GM12865 (cell line): ENCODE results near the gene PLXDC2.

Experiments
- DNase-seq: peaks from one replicate; pipeline ENCODE4 v3.0.0; 2010; ENCODE audit warnings: low read depth
- H3K4me3 ChIP-seq: 2 replicates; pipeline ENCODE4 v1.5.1; 2011; ENCODE audit warnings: mild to moderate bottlenecking, low read depth, low read length, control low read depth
- TF ChIP-seq, protein P1 (sequence below): IDR thresholded peaks from 2 replicates; pipeline ENCODE4 v1.5.1; 2011; ENCODE audit warnings: low read length, control low read depth, low read depth, inconsistent platforms; ENCODE audit not compliant: insufficient read depth; ENCODE audit errors: missing control alignments

PLXDC2 gene

GRCh38 chr10:20132816-20133215 is 316.6 kb downstream of the PLXDC2 start:
- no peak overlapping the region for H3K4me3 ChIP-seq
- TF ChIP-seq, protein P1, sequence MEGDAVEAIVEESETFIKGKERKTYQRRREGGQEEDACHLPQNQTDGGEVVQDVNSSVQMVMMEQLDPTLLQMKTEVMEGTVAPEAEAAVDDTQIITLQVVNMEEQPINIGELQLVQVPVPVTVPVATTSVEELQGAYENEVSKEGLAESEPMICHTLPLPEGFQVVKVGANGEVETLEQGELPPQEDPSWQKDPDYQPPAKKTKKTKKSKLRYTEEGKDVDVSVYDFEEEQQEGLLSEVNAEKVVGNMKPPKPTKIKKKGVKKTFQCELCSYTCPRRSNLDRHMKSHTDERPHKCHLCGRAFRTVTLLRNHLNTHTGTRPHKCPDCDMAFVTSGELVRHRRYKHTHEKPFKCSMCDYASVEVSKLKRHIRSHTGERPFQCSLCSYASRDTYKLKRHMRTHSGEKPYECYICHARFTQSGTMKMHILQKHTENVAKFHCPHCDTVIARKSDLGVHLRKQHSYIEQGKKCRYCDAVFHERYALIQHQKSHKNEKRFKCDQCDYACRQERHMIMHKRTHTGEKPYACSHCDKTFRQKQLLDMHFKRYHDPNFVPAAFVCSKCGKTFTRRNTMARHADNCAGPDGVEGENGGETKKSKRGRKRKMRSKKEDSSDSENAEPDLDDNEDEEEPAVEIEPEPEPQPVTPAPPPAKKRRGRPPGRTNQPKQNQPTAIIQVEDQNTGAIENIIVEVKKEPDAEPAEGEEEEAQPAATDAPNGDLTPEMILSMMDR, result no peak
- DNase-seq, result no peak

DNA sequence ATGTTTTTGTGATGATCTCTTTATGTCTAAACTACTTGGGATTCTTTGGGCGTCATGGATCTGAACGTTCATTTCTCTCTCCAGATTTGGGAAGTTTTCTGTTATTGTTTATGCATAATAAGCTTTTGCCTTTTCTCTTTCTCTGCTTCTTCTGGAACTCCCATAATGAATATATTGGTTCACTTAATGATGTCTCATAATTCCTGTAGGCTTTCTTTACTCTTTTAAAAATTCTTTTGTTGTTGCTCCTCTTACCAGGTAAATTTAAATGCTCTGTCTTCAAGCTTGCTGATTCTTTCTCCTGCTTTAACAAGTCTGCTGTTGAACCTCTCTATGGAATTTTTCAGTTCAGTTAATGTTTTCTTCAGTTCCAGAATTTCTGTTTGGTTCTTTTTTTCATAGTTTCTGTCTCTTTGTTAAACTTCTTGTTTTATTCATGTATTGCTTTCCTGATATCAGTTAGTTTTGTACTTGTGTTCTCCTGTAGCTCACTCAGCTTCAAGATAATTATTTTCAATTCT is 317.5 kb downstream of the PLXDC2 start:
- no peak overlapping the region for H3K4me3 ChIP-seq
- TF ChIP-seq, protein P1, result no peak
- no peak for DNase-seq

DNA sequence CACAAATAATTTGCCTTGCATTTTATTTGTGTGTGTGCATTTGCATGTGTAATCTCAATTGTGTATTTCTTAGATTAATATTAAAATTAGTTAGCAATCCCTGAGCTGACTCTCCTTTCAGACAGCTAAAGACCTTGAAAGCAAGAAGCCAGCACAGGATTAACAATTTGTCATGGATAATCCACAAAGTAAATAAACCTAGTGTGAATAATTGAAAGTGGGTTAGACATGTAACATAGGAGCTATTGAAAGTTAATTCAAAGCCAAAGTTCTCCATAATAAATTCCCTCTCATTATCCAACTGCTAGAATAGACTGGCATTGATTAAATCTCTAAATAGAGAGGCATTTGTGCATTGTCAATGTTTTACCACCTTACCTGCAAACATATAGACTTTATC is 326.1 kb downstream of the PLXDC2 start:
- DNase-seq, result no peak
- TF ChIP-seq, protein P1, result no peak
- no peak overlapping the region for H3K4me3 ChIP-seq

- H3K4me3 ChIP-seq, result no peak overlapping the region
- TF ChIP-seq, protein P1, result no peak
- no peak for DNase-seq
These were observed 328.0 kb downstream of the PLXDC2 start for GRCh38 chr10:20144268-20144667.

- TF ChIP-seq, protein P1, result no peak
- no peak overlapping the region for H3K4me3 ChIP-seq
- DNase-seq, result no peak
These were observed 329.8 kb downstream of the PLXDC2 start for GRCh38 chr10:20146004-20146403.

GRCh38 chr10:20147684-20148083 is 331.5 kb downstream of the PLXDC2 start:
- TF ChIP-seq, protein P1, result no peak
- H3K4me3 ChIP-seq, result no peak overlapping the region

GRCh38 chr10:20156511-20156910 is 340.3 kb downstream of the PLXDC2 start:
- no peak for DNase-seq
- H3K4me3 ChIP-seq, result no peak overlapping the region
- TF ChIP-seq, protein P1, result no peak

More at GRCh38 chr10:20147684-20148083, 331.5 kb downstream of the PLXDC2 start:
- no peak for DNase-seq
